Stimulated activated CD4-positive, alpha-beta T cell treated with anti-CD3 and anti-CD28 coated beads, Interleukin-4, amount 100 ng/mL, for 24 hours (primary cell): ENCODE measurements around the gene TBX18.

Experiments
- DNase-seq: peaks from one replicate; pipeline ENCODE4 v3.0.0-alpha.2; 2020

The TBX18 gene

DNA sequence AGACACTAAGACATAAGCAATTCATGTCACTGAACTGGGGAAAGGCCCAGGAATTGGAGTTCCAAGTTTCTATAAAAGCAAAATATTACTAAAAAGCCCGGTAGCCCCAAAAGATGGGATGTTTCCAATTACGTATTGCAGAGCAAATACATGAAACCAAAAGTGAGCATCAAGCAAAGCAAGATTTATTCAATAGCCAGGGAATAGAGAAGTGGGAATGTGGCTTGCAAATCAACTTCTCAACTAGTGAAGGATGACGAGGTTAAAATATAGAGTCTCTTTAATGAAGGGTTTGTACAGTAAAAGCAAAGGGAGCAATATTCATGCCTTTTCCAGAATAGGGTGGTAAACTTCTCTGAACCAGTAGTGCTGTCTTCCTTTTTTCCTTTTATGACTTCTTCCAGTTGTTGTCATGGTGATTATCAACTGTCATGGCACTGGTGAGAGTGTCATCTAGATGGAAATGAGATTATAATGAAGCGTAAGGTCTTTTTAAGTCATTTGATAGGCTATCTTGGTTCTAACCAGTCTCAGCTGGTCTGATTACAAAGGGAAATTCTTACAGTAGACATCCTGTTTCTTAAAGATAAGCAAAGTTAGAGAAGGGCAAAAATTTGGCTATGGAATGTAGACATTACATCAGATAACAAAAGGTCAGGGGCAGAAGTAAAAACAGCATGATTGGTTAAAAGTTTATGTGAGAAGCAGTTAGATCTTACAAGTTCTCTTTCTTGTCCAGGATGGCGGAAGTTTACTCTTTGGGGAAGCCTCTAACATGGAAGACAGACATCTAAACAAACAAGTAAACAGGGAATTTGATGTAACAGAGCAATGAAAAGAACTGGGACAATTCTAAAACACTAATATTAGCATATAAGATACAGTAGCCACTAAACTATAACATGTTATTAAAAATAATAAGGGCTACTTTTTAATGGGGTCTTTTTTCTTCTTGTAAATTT lies 96.9 kb downstream of the TBX18 start:
- no peak for DNase-seq

GRCh38 chr6:84665401-84665800 lies 99.0 kb downstream of the TBX18 start:
- DNase-seq = no peak

DNA sequence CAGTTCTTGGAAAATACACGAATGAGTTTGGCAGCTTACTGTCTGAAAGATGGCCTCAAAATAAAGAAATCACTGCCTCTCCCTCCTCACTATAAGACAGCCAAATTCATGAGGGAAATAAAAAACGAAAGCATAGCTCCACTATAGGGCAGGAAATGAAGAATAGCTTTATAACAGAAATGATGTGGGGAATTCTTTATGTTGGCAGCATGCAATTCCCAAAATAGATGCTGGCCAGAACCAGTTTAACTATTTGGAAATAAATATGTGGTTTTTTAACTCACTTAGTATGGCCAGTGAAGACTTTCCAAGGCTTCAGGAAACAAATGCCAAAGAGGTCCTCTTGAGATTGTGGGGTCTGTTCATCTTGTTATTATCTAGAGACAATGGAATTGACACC lies 100.5 kb downstream of the TBX18 start:
- DNase-seq = no peak

DNA sequence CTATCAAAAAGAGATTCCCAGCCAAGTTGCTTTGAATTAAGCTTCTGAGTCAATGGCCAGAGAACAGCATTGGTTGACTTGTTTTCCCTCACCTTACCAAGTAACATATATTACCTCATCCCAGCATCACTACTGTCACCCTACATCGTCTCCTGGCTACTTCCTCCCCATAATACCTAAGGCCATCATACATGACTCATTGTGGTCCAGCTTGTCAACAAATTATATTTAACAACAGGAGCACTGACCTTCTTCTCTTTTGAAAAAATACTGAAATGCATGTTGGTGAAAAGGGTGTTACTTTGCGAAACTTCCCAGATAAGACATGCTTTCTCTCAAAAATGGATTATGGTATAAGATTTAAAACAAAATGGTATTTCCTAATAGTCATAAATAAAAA lies 106.9 kb downstream of the TBX18 start:
- no peak for DNase-seq

DNA sequence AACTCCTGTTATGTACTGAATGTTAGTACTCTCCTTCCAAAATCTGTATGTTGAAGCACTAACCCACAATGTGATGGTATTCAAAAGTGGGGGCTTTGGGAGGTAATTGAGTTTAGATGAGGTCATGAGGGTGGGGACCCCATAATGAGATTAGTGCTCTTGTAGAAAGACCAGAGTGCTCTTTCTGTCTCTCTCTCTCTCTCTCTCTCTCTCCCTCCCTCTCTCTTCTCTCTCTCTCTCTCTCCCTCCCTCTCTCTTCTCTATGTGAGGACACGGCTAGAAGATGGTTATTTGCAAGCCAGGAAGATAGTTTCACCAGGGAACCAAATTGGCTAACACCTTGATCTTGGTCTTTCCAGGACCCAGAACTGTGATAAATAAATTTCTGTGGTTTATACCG lies 107.4 kb downstream of the TBX18 start:
- DNase-seq = no peak

DNA sequence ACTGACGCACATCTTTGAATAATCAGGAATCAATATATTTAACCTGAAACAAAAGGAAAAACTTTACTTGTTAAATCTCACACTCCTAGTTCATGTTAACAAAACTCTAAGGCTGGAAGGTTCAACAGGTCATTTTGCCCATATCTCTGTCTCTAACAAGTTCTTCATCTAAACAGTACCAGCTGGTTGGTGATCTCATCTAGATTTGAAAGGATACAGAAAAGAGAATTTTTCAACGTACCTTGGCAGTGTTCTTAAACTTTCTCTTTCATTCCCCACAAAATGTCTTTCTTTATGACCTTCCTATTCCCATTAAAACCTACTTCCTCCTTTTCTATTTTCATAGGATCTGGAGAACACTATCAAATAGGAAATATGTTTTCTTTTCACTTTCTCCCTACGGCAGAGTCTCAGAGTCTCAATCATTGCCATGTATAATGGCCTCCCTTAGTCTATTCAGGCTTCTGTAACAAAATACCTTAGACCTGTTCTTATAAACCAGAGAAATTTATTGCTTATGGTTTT lies 111.3 kb downstream of the TBX18 start:
- DNase-seq = no peak

DNA sequence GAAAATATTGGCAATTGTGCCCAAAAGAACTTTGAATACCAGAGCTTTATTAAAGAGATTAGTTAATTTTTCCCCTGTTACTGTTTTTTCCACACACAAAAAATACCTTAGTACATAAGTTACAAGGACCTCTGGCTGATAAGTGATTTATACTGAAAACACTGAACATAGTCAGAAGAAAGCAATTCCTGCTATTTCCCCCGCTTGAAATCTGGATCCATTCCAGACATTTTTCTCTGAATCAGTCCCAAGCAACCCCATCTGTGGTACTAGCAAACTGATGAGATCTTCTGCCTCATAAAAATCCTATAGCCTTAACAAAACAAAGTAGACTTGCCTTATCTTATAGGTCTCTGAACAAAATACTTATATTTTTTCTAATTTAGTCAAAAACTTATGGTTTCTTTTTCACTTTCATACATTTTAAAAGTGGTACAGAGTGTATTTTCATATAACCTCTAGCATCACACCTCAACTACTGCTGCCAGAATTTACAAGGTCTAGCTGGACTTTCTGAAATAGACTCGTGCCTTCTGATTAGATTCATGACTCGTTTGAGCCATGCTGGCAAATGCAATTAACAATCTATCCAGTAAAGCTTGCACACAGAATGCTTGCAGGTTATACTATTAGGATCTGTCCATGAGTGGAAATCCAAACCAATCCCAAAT lies 111.9 kb downstream of the TBX18 start:
- DNase-seq = no peak

DNA sequence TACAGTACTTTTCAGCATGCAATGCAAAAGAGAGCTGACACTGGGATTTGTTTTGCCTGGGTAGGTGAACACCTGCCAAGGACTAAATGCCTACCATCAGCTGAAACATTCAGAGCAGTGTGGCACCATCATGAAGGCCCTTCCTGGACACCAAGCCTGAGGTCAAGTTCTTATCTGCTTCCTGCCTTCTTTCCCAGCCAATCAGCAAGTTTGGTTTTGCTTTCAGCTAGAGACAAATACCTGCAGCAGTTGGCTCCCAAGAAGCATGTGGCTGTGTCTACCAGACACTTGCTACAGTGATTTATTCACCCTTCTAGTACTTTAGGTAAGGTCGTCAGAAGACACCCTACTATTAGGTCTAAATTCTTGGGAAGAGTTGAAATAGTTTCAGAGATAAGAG lies 112.8 kb downstream of the TBX18 start:
- no peak for DNase-seq

DNA sequence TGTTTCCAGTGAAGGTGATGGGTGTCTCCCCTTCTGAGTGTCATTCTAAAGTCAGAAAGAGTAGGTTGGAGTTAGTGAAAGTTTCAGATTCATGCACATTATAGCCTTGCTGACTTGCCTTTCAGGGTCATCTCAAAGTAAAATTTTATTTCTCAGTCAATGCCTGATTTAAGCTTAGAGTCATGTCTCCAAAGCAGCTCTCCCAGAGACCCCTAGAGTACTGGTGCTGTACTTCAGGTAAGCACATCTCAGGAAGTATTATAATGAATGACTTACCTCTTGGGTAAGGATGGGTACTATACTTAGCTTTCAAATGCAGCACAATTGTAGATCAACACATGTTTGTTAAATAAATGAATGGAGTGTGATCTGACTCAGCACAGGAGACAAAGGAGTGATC lies 116.0 kb downstream of the TBX18 start:
- DNase-seq = no peak

GRCh38 chr6:84645563-84646266 lies 118.7 kb downstream of the TBX18 start:
- DNase-seq = no peak

DNA sequence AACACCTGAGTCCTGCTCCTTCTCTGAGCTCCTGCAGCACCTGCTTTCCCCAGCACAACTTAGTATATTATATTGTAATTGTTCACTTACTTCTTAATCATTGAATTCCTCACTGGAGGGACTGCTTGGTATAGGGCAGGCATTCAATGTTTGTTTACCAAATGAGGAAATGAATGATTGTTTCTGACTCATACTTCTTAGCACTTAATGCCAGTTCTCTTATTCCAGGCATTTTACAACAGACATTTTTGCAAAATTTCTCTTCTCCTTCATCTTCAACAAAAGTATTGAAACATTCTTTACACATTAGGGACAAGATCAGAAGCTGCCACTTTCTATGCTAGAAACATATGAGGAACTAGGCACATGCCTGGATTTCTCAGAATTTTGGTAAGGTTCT lies 119.4 kb downstream of the TBX18 start:
- no peak for DNase-seq

GRCh38 chr6:84643778-84644177 lies 120.6 kb downstream of the TBX18 start:
- DNase-seq = no peak

DNA sequence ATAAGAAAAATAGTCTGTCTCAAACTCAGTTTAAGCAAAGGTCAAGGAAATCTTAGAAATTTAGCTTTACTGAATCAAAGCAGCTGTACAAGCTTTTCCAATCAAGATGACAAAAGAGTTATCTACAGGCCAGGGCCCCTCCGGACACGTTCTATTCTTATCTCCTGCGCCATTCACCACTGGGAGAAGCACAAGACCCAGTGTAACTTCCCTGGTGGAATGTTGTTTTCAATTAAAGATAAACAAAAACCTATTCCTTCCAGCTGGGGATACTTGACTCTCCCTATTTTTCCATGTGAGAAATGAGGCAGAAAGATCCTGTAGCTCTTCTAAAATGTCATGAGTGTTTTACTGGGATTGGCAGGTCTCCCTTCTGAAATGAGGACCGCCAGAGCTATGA lies 123.3 kb downstream of the TBX18 start:
- no peak for DNase-seq

DNA sequence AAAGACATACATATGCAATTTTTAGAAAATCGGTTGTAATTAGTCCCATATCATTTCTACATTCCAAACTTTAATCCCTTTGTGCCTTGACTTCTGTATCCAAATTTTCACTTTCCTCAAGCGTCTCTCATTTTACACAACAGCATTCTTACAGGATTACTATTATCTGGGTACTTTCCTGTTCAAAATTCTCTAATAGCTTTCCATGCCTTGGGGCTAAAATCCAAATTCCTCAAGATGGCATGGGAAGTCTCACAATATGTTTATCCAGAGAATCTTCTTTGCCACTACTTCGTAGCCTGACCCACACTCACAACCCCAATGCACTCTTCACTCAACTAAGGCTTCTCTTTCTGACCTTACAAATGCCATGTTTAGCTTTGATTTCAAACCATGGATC lies 125.0 kb downstream of the TBX18 start:
- no peak for DNase-seq

GRCh38 chr6:84638286-84638685 lies 126.1 kb downstream of the TBX18 start:
- no peak for DNase-seq
